ENCODE data around the gene ACTN1.

Gene ACTN1

GRCh38 chr14:68932231-68932630 is 46.9 kb downstream of the ACTN1 start:
- no peak for DNase-seq

GRCh38 chr14:68931474-68932051 is 47.5 kb downstream of the ACTN1 start:
- no peak for DNase-seq

DNA sequence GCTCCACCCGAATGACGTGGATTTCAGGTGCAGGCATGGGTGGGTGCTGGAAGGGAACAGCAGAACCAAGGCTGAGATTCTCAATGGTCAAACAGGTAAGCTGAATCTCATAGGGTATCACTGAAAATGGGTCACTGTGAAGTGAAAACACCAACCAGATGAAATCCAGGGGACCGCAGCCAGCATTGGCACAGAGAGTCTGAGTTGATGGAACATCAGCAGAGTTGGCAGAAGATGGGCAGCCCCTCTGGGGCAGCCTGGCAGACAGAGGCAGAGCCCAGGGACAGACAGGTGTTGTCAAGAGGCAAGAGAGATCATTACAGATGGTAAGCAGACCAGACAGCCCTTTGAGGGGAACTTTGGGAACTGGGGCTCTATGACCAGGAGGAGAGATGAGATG is 48.0 kb downstream of the ACTN1 start:
- DNase-seq: no peak

- DNase-seq: peak; percentile 21
Observed at GRCh38 chr14:68929623-68930307, 49.3 kb downstream of the ACTN1 start.

DNA sequence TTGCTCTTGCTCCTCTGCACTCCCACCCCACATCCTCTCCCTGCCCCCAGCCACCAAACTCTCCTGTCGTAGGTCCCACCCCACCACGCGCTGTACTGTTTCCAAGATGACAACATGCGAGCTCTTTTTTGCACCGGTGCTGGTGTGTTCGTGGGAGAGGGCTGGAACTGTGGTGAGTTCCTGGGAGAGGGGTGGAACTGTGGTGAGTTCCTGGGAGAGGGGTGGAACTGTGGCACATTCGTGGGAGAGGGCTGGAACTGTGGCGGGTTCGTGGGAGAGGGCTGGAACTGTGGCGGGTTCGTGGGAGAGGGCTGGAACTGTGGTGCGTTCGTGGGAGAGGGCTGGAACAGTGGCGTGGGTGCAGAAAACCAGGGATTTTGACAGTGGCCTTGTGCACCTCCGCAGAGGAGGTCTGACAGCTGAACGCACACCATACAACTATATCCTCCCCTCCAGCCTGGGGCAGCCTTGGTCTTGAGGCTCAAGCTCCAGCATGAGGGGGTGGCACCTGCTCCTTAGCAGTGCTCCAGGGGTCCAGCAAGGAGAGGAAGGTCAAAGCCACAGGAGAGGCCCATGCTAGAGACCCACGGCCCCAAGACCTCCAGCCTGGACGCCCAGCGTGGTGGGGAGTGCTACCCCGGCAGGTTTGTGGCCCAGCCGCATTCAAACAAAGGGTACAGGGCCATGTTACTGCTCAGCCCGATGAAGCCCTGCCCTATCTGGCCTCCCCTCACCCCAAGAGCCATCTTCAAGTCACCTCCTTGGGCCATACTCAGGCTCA is 50.1 kb downstream of the ACTN1 start:
- DNase-seq: no peak

GRCh38 chr14:68927956-68928675 is 51.0 kb downstream of the ACTN1 start:
- no peak for DNase-seq

GRCh38 chr14:68927089-68927488 is 52.0 kb downstream of the ACTN1 start:
- DNase-seq: no peak

- no peak for DNase-seq
Observed at GRCh38 chr14:68926236-68926635, 52.9 kb downstream of the ACTN1 start.

DNA sequence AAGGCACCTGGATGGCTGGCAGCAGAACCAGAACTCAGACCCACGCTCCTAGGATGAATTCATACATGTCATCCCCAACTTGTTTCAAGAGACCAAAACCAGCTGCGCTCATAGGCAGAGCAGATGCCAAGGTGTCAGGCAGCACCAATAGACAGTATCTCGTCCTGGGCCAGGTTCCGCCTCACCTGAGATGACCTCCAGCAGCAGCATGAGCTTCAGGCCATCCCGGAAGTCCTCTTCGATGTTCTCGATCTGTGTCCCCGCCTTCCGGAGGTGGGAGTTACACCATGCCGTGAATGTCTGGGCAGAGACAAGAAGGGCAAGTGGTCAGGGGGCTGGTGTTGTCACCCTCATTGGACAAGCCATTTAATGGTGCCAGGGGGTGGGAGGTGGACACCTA is 53.7 kb downstream of the ACTN1 start:
- no peak for DNase-seq

DNA sequence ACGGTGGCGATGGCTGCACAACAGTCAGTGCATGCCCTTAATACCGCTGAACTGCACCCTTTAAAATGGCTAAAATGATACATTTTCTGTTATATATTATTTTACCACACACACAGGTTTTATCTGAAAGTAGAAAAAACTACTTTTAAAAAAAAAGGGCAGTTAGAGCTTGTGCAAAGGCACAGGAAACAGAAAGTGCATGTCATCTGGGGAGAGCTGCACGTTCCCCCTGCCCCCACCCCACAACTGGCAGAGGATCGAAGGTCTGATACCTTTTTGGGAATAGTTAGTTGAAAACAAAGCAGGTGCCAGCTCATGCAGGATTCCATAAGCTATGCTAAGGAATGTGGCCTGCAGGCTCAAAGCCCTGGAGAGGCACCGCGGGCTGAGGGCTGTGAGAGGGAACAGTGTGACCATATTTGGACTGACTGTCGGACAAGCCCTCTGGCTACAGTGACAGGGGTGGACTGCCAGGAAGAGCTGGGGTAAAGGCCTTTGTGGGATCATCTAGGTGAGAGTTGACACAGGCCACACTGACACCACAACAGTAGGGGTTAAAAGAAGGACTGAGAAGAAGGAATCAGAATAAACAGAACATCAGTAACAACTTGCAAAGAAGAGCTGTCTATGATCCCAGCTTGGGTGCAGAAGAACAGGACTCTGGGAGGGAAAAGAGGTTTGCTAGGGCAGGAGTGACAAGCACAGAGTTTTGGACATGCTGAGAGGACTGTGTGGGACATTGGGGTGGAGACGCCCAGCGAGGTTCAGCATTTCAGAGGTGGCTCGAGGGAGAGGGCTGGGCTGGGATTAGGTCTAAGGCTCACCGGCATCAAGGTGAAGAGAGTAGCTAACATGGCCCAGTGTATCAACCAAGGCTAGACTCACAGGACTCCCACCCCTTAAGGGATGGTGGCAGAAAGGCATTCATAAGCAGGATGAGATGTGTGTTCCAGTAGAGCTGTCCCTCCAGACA is 54.6 kb downstream of the ACTN1 start:
- DNase-seq: no peak

DNA sequence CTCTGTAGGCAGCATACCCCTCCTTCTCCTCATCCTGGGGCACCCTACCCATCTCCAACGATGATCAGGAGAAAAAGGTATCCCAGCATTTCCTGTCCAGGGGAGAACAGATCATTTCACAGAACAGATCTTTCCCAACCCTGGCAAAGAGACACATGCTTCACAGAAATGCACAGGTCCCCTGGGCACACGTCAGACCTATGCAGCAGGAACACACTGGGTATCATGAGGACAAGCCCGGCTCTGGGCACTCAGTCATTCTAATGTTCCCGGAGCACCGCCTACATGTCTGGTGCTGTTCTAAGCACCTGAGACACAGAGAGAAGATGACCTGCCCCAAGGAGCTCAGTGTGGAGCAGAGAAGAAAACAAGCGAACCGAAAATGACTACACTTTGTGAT is 56.2 kb downstream of the ACTN1 start:
- DNase-seq: no peak

GRCh38 chr14:68922201-68922621 is 56.9 kb downstream of the ACTN1 start:
- no peak for DNase-seq

DNA sequence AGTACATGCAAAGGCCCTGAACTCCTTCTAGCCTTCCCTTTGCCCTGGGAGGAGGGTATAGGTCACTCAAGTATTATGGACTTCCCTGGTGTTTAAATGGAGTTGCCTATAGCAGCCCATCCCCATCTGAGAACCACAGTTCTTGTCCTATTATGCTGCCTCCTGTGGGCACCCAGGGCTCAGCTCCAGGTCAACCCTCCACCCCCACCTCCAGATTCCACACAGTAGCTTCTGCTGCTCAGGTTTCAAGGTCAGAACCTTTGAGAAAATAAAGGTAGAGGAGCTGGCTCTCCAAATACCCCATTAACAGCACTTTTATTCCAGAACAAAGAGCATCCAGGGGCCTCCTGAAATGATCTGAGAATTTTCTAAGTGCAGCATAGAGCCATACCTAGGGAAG is 57.4 kb downstream of the ACTN1 start:
- no peak for DNase-seq

DNA sequence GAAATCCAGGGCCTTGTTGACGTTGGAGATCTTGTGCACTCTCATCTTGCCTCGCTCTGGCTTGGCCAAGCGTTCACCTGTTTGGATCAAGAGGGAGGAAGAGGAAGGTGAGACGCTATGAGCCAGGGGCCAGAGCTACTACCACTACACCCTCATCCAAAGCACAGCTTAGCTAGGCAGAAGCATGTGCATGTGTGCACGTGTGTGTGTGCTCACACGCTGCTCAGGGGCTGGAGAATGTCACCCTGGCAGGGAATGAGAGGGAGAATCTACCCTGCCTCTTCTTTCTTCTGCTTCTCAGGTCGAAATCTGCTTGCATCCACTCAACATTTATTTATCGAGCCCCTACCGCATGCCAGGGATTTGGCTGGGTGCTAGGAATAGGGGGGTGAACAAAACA is 58.1 kb downstream of the ACTN1 start:
- DNase-seq: no peak

DNA sequence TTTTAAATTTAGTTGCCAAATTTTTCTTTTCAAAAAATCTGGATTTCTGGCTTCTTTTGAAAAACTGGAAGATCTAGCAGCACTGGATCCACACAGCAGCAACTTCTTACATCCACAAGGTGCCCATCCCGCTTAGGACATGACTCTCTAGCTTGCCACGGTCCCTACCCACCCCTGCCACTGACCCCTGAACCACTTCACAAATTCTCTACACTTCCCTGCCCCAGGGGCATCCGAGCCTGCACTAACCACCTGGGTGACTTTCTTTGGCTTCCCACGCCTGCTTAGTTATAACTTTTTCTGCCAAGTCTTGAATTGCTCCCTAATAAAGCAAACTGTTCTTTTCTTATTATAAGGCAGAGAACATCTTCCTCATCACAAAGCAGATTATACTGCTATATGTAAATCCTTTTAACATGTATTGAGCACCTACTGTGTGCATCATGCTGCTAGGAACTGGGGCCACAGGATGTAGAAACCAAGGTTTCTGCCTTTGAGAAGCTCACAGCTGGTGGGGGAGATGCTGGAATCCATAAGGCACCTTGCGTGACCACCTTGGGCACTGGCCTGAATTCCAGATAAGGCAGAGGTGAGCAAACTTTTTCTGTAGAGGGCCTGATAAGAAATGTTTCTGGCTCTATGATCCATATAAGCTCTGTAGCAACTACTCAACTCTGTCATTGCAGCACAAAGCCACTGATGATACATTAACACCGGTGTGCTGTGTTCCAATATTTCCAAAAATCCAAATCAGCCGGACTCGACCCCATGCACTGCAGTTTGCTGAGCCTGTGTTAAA is 59.8 kb downstream of the ACTN1 start:
- DNase-seq: no peak

GRCh38 chr14:68918612-68919011 is 60.5 kb downstream of the ACTN1 start:
- no peak for DNase-seq

DNA sequence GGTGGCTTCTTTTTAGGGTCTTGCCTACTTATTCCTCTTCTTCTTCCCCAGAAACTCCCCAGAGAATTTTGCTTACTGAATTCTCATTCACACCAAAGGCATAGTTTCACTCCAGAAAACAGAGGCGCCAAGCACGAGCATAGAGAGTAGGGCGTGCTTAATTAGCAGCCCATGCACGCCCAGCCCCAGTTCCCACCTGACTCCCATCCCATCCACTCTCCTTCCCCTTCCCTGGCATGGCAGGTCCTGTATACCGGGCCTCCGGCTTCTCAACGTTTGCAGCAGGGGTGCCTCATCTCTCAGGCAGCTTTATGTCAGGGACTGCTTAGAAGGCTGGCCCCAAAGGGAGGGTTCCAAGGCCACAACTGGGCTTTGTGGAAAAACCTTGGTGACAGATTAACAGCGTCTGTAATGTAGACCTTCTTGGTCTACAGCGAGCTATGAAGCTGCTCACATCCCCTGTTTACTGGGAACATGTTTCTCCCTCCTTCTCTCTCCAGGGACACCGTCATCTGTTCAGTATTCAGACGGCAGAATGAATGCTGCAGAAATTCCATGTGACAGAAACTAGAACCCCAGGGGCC is 62.7 kb downstream of the ACTN1 start:
- DNase-seq: no peak

DNA sequence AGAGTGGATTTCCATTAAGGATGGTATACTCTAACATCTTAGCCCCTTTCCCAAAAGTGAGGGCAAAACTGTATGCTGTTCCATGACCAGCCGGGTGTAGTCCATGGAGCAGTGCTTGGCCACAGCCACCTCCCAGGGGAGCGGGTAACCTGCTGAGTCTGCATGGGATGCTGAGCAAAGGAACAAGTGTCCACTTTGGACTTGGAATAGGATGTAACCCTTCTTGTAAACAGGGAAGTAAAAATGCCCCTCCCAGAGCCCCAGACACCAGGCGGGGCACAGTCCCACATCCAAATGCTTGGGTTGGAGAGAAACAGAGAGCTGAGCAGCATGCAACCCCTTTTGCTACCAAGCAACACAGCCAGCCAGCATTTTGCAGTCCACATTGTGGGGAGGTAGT is 65.6 kb downstream of the ACTN1 start:
- DNase-seq: no peak

GRCh38 chr14:68911594-68912227 is 67.4 kb downstream of the ACTN1 start:
- DNase-seq: peak; percentile 68

- DNase-seq: no peak
Observed at GRCh38 chr14:68910540-68910939, 68.6 kb downstream of the ACTN1 start.

GRCh38 chr14:68908803-68909202 is 70.3 kb downstream of the ACTN1 start:
- no peak for DNase-seq

Measured in CD4-positive, alpha-beta T cell treated with Interferon gamma for 1 hour (primary cell).